ENCODE results near the gene IRGC.

- TF ChIP-seq POLR2AphosphoS5 (IDR thresholded peaks at IDR 0.05) = no peak
- TF ChIP-seq, protein P1, sequence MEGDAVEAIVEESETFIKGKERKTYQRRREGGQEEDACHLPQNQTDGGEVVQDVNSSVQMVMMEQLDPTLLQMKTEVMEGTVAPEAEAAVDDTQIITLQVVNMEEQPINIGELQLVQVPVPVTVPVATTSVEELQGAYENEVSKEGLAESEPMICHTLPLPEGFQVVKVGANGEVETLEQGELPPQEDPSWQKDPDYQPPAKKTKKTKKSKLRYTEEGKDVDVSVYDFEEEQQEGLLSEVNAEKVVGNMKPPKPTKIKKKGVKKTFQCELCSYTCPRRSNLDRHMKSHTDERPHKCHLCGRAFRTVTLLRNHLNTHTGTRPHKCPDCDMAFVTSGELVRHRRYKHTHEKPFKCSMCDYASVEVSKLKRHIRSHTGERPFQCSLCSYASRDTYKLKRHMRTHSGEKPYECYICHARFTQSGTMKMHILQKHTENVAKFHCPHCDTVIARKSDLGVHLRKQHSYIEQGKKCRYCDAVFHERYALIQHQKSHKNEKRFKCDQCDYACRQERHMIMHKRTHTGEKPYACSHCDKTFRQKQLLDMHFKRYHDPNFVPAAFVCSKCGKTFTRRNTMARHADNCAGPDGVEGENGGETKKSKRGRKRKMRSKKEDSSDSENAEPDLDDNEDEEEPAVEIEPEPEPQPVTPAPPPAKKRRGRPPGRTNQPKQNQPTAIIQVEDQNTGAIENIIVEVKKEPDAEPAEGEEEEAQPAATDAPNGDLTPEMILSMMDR (IDR thresholded peaks at IDR 0.05) = no peak
Measured at GRCh38 chr19:43731346-43731745, 15.5 kb downstream of the IRGC start.

All from esophagus muscularis mucosa (tissue), 3 donors.